ENCODE measurements around the gene OTOG.

Gene OTOG

DNA sequence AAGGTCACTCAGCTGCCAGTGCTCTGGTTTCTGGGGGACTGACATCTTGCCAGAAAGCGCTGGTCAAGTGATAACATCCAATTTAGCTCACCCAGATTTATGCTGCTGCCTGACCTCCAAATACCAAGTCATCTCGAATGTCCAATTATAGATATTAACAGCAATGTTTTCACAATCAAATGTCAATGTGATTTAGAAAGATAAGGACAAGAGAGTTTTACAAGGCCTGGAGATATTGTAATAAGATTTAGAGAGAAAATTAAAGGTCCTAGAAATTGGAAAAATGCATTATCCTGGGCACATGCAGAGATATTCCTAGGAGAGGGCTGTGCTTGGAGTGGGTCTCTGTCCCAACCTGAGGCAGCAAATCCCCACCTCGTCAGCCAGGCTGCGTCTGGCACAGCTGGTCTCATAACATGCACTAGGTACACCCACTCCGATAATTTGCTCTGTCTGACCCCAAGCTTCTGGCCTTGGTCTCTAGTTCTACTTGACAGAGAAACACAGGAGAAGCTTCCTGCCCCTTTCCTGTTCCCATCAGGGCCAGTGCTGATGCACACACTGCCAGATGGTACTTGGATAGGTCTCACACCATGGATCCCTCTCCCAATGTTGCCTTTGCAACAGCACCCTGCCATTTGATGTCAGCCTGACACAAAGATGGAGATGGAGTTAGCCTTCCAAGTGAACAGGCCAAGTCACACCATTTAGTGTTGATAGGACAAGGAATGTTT, 31.4 kb upstream of the OTOG start:
- Histone ChIP-seq H3K27me3 (no peaks in the 10 kb centered on the region), H3K9me3 (no peaks in the 10 kb centered on the region), H3K4me3 (ENCODE audit: low read depth, low read length) (no peak overlapping the region), H3K4me1 (no peaks in the 10 kb centered on the region), H3K36me3 (no peaks in the 10 kb centered on the region)
- TF ChIP-seq, protein P1, sequence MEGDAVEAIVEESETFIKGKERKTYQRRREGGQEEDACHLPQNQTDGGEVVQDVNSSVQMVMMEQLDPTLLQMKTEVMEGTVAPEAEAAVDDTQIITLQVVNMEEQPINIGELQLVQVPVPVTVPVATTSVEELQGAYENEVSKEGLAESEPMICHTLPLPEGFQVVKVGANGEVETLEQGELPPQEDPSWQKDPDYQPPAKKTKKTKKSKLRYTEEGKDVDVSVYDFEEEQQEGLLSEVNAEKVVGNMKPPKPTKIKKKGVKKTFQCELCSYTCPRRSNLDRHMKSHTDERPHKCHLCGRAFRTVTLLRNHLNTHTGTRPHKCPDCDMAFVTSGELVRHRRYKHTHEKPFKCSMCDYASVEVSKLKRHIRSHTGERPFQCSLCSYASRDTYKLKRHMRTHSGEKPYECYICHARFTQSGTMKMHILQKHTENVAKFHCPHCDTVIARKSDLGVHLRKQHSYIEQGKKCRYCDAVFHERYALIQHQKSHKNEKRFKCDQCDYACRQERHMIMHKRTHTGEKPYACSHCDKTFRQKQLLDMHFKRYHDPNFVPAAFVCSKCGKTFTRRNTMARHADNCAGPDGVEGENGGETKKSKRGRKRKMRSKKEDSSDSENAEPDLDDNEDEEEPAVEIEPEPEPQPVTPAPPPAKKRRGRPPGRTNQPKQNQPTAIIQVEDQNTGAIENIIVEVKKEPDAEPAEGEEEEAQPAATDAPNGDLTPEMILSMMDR (IDR thresholded peaks at IDR 0.05; ENCODE audit: low read depth, low read length): no peak
- DNase-seq: peak; percentile 20

DNA sequence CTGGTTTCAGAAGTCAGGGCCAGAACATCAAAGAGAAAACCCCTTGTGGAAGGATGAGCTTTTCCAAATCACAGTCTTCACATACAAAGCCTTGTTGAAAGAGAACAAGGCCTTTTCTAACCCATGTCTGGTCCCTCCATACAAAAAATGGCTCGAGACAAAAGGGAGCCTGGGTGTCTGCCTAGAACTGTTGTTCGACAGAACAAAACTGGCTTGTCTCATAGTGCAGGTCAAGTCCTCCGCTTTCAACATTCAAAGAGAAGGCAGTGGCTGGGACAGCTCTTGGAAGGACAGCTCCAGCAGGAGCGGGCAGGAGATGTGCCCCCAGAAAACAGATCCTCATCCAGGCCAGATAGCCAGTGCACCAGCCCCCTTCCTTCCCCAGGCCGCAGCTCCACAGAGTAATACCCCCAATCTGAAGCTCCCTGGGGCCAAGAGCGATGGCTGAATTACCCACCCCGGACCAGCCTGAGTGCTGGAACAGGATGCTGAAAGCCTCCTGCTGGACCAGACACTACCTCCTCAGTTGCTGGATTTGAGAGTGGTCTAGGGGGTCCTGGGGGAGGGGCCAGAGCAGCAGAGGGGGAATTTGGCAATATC, 30.4 kb upstream of the OTOG start:
- Histone ChIP-seq H3K36me3 (no peaks in the 10 kb centered on the region), H3K4me3 (ENCODE audit: low read depth, low read length) (no peak overlapping the region), H3K9me3 (no peaks in the 10 kb centered on the region), H3K4me1 (no peaks in the 10 kb centered on the region), H3K27me3 (no peaks in the 10 kb centered on the region)
- TF ChIP-seq, protein P1 (IDR thresholded peaks at IDR 0.05; ENCODE audit: low read depth, low read length): no peak
- DNase-seq: no peak

DNA sequence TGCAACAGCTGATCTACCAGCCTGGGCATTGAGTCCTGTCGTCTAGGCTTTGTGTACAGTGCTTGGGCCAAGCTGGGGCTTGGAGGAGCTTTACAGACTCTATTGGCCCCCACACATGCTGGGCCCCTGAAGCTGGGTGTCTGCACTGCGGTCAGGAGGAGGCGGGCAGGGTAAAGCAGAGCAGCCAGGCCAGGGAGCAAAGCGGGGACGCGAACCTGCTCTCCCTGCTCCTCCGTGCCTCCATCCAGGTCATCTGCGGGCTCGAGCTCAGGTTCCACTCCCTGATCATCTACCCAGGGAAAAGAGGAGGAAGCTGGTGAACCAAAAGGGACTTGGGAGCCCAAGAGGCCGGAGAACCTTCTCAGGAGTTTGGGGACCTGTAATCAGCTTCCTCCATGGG, 29.9 kb upstream of the OTOG start:
- no peaks in the 10 kb centered on the region for H3K36me3 ChIP-seq
- DNase-seq: no peak
- no peaks in the 10 kb centered on the region for H3K4me1 ChIP-seq
- no peaks in the 10 kb centered on the region for H3K27me3 ChIP-seq
- no peaks in the 10 kb centered on the region for H3K9me3 ChIP-seq
- TF ChIP-seq, protein P1 (IDR thresholded peaks at IDR 0.05; ENCODE audit: low read depth, low read length): no peak
- H3K4me3 ChIP-seq (ENCODE audit: low read depth, low read length): no peak overlapping the region

DNA sequence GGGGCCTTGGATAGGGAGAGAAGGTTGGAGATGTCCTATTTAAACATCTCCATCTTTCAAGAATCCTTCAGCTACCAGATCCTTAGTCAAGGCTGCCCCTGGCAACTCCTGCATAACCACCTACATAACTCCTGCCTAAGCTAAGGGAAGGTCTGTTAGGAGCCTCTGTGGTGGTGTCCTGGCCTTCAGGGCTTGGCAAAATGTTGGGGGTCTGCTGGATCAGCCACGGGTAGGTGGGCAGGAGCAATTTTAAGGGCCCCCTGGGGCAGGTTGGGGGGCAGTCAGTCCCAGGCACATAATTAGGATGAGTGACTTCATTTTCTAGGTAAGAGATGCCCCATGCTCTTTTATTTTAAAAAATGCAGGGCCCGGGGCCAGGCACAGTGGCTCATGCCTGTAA, 28.7 kb upstream of the OTOG start:
- no peak overlapping the region for H3K4me3 ChIP-seq (ENCODE audit: low read depth, low read length)
- no peaks in the 10 kb centered on the region for H3K27me3 ChIP-seq
- H3K9me3 ChIP-seq: no peaks in the 10 kb centered on the region
- no peaks in the 10 kb centered on the region for H3K4me1 ChIP-seq
- H3K36me3 ChIP-seq: no peaks in the 10 kb centered on the region
- TF ChIP-seq, protein P1 (IDR thresholded peaks at IDR 0.05; ENCODE audit: low read depth, low read length): no peak
- DNase-seq: no peak

DNA sequence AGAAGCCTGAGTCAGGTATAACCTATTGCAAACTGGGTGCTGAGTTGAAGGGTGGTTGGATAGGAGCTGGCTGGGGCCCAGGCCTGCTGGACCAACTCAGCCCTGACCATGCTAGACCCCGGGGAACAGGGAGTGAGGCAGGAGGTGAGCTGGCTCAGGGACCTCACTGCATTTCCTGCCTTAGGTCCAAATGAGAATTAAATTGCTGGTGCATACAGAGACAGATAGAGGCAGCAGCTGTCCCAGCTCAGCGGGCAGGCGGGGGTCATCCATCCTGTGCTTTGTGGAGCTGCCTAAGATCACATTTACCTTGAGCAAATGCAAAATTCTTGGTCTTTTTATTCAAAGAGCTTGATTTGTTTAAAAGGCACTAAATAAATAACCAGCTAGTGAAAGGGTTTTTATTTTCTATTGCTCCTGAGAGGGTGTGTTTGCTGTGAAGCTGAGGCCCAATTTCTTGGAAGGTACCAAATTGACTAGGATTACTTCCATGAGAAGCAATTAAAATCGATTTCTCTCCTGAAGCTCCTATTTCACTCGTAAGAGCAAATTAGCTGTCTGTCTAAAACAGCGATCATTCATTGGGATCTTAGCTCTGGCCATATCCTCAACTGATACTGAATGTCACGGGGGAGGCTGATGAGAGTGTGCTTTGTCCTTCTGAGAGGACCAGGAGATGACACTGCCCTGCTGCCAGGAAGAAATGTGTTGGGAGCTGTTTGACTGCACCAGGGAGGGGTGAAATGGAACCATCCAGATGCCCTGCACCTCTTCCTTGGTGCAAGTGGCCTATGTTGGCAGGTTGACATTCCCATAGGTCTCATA, 27.8 kb upstream of the OTOG start:
- H3K4me1 ChIP-seq: no peaks in the 10 kb centered on the region
- no peak overlapping the region for H3K4me3 ChIP-seq (ENCODE audit: low read depth, low read length)
- H3K9me3 ChIP-seq: no peaks in the 10 kb centered on the region
- DNase-seq: no peak
- H3K27me3 ChIP-seq: no peaks in the 10 kb centered on the region
- TF ChIP-seq, protein P1 (IDR thresholded peaks at IDR 0.05; ENCODE audit: low read depth, low read length): no peak
- no peaks in the 10 kb centered on the region for H3K36me3 ChIP-seq

Data from BE2C (cell line).